HUES64 (cell line): Measurements from ENCODE around the gene MAP6.

Experiments
- H3K27ac ChIP-seq: 2 replicates; pipeline ENCODE4 v1.7.0; 2013; ENCODE audit warnings: low read depth, low read length, inconsistent platforms
- H3K27me3 ChIP-seq: 2 replicates; pipeline ENCODE4 v1.6.1; 2013; ENCODE audit warnings: mild to moderate bottlenecking, low read length; ENCODE audit not compliant: insufficient read depth
- H3K36me3 ChIP-seq: 2 replicates; pipeline ENCODE4 v1.6.1; 2013; ENCODE audit warnings: mild to moderate bottlenecking, low read length; ENCODE audit not compliant: insufficient read depth
- H3K4me1 ChIP-seq: 2 replicates; pipeline ENCODE4 v1.6.1; 2013; ENCODE audit warnings: mild to moderate bottlenecking, low read length, moderate library complexity; ENCODE audit not compliant: insufficient read depth
- H3K4me3 ChIP-seq: 2 replicates; pipeline ENCODE4 v1.5.1; 2013; ENCODE audit warnings: mild to moderate bottlenecking, low read length, moderate library complexity
- H3K9ac ChIP-seq: 2 replicates; pipeline ENCODE4 v1.6.1; 2013; ENCODE audit warnings: mild to moderate bottlenecking, low read depth, low read length
- H3K9me3 ChIP-seq: 2 replicates; pipeline ENCODE4 v1.6.1; 2013; ENCODE audit warnings: low read depth, low read length; ENCODE audit not compliant: insufficient read depth
- WGBS: fragments of 150-250, 120-280 bp; methylation state at CpG from one replicate; pipeline ENCODE4 v1.1.7; 2013; ENCODE audit warnings: missing lambda C conversion rate; 5-methylcytosine and 5-hydroxymethylcytosine counted together

Gene MAP6

DNA sequence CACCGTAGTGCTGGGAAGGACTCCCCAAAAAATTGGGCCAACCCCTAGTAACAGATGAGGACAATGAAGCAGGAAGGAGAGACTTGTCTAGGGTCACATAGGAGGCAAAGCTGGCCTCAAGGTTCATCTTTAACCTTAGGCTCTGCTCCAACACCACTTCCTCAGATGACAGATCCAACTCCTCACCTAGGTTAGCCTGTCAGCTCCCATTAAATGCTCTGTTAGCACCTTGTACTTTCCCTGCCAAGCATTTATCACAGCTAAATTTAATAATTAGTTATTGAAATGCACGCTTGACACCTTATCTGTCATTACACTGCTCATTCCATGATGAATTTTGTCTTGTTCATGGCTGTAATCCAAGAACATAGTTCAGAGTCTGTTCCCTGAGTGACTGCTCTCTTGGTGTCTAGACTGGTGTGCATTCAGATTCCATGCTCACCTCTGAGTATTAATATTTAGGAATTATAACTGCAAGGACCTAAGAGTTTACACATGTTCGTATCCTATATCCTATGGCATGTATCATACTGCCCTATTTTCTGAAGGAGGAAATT is 18.6 kb downstream of the MAP6 start:
- Histone ChIP-seq H3K27me3 (no peaks in the 10 kb centered on the region), H3K9me3 (no peaks in the 10 kb centered on the region), H3K4me1 (no peaks in the 10 kb centered on the region), H3K36me3 (no peaks in the 10 kb centered on the region), H3K4me3 (no peak overlapping the region), H3K27ac (no peak overlapping the region), H3K9ac (no peak overlapping the region)
- WGBS: 95% methylated on average over 2 of the region's 3 CpGs

DNA sequence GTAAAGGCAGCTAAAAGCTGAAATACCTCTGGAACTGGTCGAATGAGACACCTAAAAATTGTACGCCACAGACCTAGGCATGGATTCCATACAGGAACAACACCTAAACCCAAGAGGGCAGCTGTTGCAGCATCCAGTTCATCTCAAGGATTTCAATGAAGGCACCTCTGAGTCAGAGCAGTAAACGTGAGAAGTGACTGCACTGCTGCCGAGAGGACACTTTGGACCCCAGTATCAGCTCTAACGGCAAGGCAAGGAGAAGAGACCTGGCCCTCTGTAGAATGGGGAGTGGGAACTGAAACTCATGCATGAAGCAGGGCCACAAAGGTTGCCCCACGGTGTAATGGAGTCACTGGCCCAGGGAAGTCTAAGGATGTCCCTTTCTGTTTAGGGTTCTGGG is 23.9 kb downstream of the MAP6 start:
- WGBS: 81% methylated on average over 6 of the region's 6 CpGs
- H3K4me1 ChIP-seq: peaks cover 3% of the 10 kb centered on the region; the same call in 1 of the 2 replicates
- H3K9me3 ChIP-seq: no peaks in the 10 kb centered on the region
- no peak overlapping the region for H3K27ac ChIP-seq
- H3K4me3 ChIP-seq: no peak overlapping the region
- H3K27me3 ChIP-seq: no peaks in the 10 kb centered on the region
- no peaks in the 10 kb centered on the region for H3K36me3 ChIP-seq
- H3K9ac ChIP-seq: no peak overlapping the region

- Histone ChIP-seq H3K36me3 (no peaks in the 10 kb centered on the region), H3K27ac (no peak overlapping the region), H3K4me1 (peaks cover 3% of the 10 kb centered on the region; the same call in 1 of the 2 replicates)
These were observed 24.5 kb downstream of the MAP6 start for GRCh38 chr11:75644370-75644769.

GRCh38 chr11:75642402-75643113 is 26.3 kb downstream of the MAP6 start:
- no peak overlapping the region for H3K4me3 ChIP-seq
- WGBS: 100% methylated on average over 2 of the region's 2 CpGs
- no peaks in the 10 kb centered on the region for H3K9me3 ChIP-seq
- H3K4me1 ChIP-seq: peaks cover 3% of the 10 kb centered on the region; the same call in 1 of the 2 replicates
- H3K9ac ChIP-seq: no peak overlapping the region
- no peaks in the 10 kb centered on the region for H3K27me3 ChIP-seq
- H3K36me3 ChIP-seq: no peaks in the 10 kb centered on the region
- no peak overlapping the region for H3K27ac ChIP-seq

More at GRCh38 chr11:75644370-75644769, 24.5 kb downstream of the MAP6 start:
- H3K27me3 ChIP-seq: no peaks in the 10 kb centered on the region
- no peak overlapping the region for H3K4me3 ChIP-seq
- no peak overlapping the region for H3K9ac ChIP-seq
- no peaks in the 10 kb centered on the region for H3K9me3 ChIP-seq

GRCh38 chr11:75639762-75640181 is 29.1 kb downstream of the MAP6 start:
- no peak overlapping the region for H3K9ac ChIP-seq
- no peaks in the 10 kb centered on the region for H3K27me3 ChIP-seq
- H3K9me3 ChIP-seq: no peaks in the 10 kb centered on the region
- peaks cover 3% of the 10 kb centered on the region; the same call in 1 of the 2 replicates for H3K4me1 ChIP-seq
- H3K4me3 ChIP-seq: no peak overlapping the region
- H3K36me3 ChIP-seq: no peaks in the 10 kb centered on the region
- no peak overlapping the region for H3K27ac ChIP-seq
- 67% methylated on average over 4 of the region's 4 CpGs for WGBS

- Histone ChIP-seq H3K9me3 (no peaks in the 10 kb centered on the region), H3K4me3 (no peak overlapping the region), H3K27ac (no peak overlapping the region), H3K27me3 (no peaks in the 10 kb centered on the region), H3K36me3 (no peaks in the 10 kb centered on the region), H3K4me1 (peaks cover 3% of the 10 kb centered on the region; the same call in 1 of the 2 replicates), H3K9ac (no peak overlapping the region)
- 100% methylated on average over 1 of the region's 1 CpG for WGBS
These were observed 30.8 kb downstream of the MAP6 start for GRCh38 chr11:75637998-75638397.

DNA sequence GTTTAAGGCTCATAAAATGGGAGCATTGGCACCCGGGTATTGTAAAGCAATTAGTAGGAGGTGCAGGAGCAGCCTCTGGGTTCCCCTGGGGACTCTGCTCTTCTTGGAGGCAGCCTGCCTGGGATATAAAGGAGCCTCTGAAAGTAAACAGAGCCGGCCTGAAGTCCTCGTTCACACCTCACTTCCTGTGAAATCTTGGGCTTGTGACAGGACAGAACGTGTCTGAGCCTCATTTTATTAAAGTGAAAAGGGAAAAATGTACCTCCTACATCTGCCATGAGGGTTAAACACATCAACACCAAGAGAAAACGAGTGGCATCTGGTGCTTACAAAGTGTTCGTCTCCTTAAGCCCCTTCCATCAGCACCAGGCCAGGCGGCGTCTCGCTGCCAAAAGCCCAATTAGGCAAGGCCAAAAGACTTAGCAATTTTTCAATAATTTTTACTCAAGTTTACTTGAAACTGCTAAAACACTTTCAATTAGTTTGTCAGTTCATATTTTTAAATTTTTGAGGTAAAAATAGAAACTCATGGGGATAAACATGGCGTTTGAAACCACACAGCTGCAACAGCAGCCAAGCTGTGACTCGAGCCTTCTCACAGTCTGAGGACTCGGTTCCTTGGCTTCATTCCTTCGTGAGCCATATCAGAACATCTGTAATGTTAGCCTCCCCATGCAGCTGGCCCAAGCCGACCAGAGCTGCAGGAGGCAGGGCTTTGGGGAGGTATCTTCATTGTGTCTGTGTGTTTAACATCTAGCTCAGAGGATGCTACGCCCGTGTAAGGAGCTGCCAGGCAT is 33.6 kb downstream of the MAP6 start:
- no peak overlapping the region for H3K27ac ChIP-seq

GRCh38 chr11:75633409-75634066 is 35.3 kb downstream of the MAP6 start:
- H3K4me3 ChIP-seq: no peak overlapping the region
- peaks cover 6% of the 10 kb centered on the region; the same call in 1 of the 2 replicates for H3K4me1 ChIP-seq
- no peak overlapping the region for H3K27ac ChIP-seq
- no peaks in the 10 kb centered on the region for H3K27me3 ChIP-seq
- H3K36me3 ChIP-seq: no peaks in the 10 kb centered on the region
- no peak overlapping the region for H3K9ac ChIP-seq
- no peaks in the 10 kb centered on the region for H3K9me3 ChIP-seq
- WGBS: 78% methylated on average over 8 of the region's 8 CpGs

More for the DNA sequence above, 33.6 kb downstream of the MAP6 start:
- no peak overlapping the region for H3K9ac ChIP-seq
- H3K36me3 ChIP-seq: no peaks in the 10 kb centered on the region
- peaks cover 5% of the 10 kb centered on the region; the same call in 1 of the 2 replicates for H3K4me1 ChIP-seq
- 69% methylated on average over 16 of the region's 16 CpGs for WGBS
- no peak overlapping the region for H3K4me3 ChIP-seq
- no peaks in the 10 kb centered on the region for H3K27me3 ChIP-seq
- no peaks in the 10 kb centered on the region for H3K9me3 ChIP-seq

- Histone ChIP-seq H3K9ac (no peak overlapping the region), H3K36me3 (no peaks in the 10 kb centered on the region), H3K9me3 (no peaks in the 10 kb centered on the region), H3K27me3 (no peaks in the 10 kb centered on the region), H3K27ac (no peak overlapping the region), H3K4me1 (peaks cover 11% of the 10 kb centered on the region; the same call in 1 of the 2 replicates), H3K4me3 (no peak overlapping the region)
- 85% methylated on average over 1 of the region's 2 CpGs for WGBS
These were observed 35.9 kb downstream of the MAP6 start for GRCh38 chr11:75632962-75633361.

DNA sequence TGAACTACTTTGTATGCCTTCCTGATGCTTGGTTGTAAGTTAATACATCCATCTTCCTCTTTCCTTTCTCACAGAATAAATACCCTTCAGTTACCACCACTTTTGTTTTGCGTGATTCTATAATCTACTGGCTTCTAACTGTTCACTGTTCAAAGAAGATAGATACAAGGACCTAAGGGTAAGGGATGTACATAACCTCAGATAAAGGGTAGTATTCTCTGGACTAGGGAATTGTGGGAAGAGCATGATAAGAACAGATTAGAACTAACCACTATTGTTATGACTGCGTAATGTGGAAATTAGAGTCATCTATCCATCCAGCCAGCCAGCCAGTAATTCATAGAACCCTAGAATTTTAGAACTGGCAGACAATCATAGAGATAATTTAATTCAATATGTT is 36.4 kb downstream of the MAP6 start:
- WGBS: 100% methylated on average over 1 of the region's 2 CpGs

More for the DNA sequence above, 36.4 kb downstream of the MAP6 start:
- peaks cover 16% of the 10 kb centered on the region; the same call in 1 of the 2 replicates for H3K4me1 ChIP-seq
- H3K4me3 ChIP-seq: no peak overlapping the region
- H3K27ac ChIP-seq: no peak overlapping the region
- H3K27me3 ChIP-seq: no peaks in the 10 kb centered on the region
- no peak overlapping the region for H3K9ac ChIP-seq
- no peaks in the 10 kb centered on the region for H3K9me3 ChIP-seq
- H3K36me3 ChIP-seq: no peaks in the 10 kb centered on the region
